Stimulated activated CD8-positive, alpha-beta memory T cell treated with anti-CD3 and anti-CD28 coated beads, Interleukin-15, amount 100 ng/mL, for 24 hours (primary cell): Measurements from ENCODE around the gene USP20.

ENCODE experiments used
- DNase-seq: peaks from one replicate; pipeline ENCODE4 v3.0.0-alpha.2; 2020; ENCODE audit warnings: low read depth

The USP20 gene

DNA sequence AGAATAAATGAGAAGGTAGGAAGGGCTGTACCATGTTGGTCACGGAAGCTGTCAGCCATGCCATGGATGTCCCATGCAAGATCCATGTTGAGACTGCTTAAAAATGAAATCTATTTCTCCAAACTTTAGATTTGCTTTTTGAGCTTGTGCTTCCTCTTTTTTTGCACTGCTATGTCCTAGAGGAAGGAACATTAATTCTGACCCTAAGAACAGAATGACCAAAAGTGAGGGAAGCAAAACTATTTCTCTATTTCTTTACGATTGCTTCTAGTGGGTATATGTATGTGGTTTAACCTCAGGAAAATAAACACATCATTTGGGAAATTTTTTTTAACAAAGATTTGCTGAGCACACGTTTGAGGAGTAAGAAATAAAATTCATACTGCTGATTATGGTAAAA is 84.6 kb downstream of the USP20 start:
- no peak for DNase-seq

DNA sequence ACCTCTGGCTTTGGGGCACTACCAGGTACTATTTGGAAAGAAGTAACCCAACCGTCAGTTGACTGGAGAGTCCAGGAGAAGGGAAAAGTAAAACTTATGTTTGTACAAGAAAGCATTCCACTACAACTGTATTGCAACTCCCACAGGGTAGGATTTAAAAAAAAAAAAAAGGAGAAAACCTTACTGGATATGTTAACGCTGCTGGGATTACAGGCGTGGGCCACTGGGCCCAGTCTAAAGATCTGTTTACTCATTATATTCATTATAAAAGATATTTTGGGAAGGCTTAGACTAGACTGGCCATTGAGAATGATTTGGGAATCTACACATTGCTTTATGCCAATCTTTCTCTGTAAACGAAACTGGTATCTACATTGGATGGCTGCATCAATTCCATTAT is 86.6 kb downstream of the USP20 start:
- DNase-seq: no peak

DNA sequence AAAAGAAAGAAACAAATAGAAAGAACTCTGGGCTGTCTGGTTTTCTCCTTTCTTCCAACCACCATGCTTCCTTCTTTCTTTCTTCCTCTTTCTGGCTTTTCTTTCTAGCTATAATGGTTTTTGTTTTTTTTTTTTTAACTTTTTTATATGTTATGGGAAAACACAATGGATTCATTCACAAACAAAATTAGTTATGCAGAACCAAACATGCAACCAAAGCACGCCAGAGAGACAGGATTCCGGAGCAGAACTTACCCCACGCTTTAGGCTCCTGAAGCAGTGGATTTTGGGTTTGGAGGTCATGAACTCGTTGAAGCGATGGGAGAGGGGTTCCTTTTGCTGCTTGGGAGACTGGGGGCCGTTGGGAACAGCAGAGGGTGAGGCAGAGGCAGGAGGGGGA is 88.3 kb downstream of the USP20 start:
- DNase-seq: no peak

DNA sequence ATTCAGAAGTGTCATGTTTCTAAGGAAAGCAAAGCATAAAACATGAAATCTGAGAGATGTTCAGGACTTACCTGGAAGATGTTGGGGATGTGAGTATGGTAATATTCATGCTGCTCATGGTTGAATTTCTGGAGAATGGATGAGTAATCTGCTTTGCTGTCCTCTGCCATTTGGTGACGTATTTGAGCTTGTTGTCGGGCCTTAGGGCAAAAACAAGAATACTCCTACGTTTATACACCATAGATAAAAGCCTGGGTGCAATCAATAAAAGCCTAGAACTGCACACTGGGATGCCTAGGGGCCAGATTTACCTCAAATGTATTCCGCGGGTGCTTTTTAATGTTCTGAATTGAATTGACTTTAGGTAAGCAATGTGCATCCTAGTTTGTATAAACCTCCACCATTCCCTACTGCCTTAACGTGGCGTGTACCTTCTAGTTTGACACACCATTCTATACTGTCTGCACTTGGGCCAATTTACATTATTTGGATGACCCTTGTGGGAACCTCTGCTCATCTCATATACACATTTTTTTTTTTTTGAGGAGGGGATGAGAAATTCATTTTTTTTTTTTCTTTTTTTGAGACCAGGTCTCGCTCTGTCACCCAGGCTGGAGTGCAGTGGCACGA is 94.4 kb downstream of the USP20 start:
- DNase-seq: no peak

DNA sequence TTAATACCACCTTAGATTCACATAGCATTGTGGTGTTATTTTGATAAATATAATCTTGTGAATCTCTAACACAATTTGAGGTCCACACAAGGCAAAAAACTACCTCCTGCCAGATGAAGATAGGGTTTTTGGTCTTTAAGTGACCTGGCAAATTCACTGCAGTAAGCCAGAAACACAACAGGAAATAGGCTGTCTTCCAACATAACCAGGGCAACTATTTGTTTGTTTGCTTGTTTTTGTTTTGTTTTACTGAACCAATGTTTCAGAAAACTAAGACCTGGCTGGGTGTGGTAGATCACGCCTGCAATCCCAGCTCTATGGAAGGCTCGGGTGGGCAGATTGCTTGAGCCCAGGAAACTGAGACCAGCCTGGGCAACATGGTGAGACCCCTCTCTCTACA is 95.5 kb downstream of the USP20 start:
- no peak for DNase-seq
